Activated naive CD8-positive, alpha-beta T cell treated with anti-CD3 and anti-CD28 coated beads, Interleukin-2, amount 10 ng/mL, durations not matched to agents 7 days and 5 days (primary cell): ENCODE measurements around the gene ISY1. TPM values are rescaled to one million over a fixed set of nuclear protein-coding genes. Genes with fewer than 3 reads are reported as not detected.
"Not testable (repeated sequence)": the region's sequence is repeated elsewhere in the genome, so short reads cannot be mapped to it uniquely, and the experiment has no call there.

ENCODE experiments used
- ATAC-seq: fragments of 150-1000 bp; cut with Tn5 transposase; one replicate; pipeline ENCODE4 v1.10.0; 2021; ENCODE audit warnings: low read depth, moderate library complexity
- POLR2A ChIA-PET: fragments of 350-600 bp; sonication (Branson Sonifier 250); formaldehyde crosslinking; loops from one replicate; lab custom pipeline; 2021; ENCODE audit warnings: antibody characterized with exemption; lab: Charles Lee
- DNase-seq: peaks from one replicate; pipeline ENCODE4 v3.0.0; 2021
- H3K27ac Mint-ChIP-seq: one replicate; pipeline ENCODE4 v1.8.0; 2022; ENCODE audit warnings: mild to moderate bottlenecking, mixed read lengths
- H3K27me3 Mint-ChIP-seq: one replicate; pipeline ENCODE4 v1.8.0; 2022; ENCODE audit warnings: mild to moderate bottlenecking, moderate library complexity, mixed read lengths
- H3K36me3 Mint-ChIP-seq: one replicate; pipeline ENCODE4 v1.8.0; 2021; ENCODE audit warnings: mild to moderate bottlenecking, mixed read lengths
- H3K4me1 Mint-ChIP-seq: one replicate; pipeline ENCODE4 v1.8.0; 2021; ENCODE audit warnings: mixed read lengths
- H3K4me3 Mint-ChIP-seq: one replicate; pipeline ENCODE4 v1.8.0; 2022; ENCODE audit warnings: mild to moderate bottlenecking, moderate library complexity, mixed read lengths
- H3K9me3 Mint-ChIP-seq: one replicate; pipeline ENCODE4 v1.8.0; 2021; ENCODE audit warnings: mixed read lengths
- total RNA-seq, 2 experiments: library from RNA; stranded (reverse); gene quantifications; one replicate each; pipeline ENCODE4 v1.2.3, GENCODE V29; 2021

ISY1 gene
- total RNA-seq, 2 experiments from 2014 or later = 52.1 to 59.0 TPM

- peaks cover 21% of the 10 kb centered on the region for H3K36me3 Mint-ChIP-seq
- POLR2A ChIA-PET = interaction anchor here (0.5 to 2.2 kb wide), 13 partner anchors 12 to 223 kb away, joined by 3 to 19 read pairs (median 5); partner anchors contain the start of genes CNBP and COPG1
- peak overlapping the region; percentile 93 for H3K4me3 Mint-ChIP-seq
- DNase-seq (no peak), ATAC-seq (no peak)
- no peaks in the 10 kb centered on the region for H3K9me3 Mint-ChIP-seq
- no peaks in the 10 kb centered on the region for H3K27me3 Mint-ChIP-seq
- peak overlapping the region; percentile 95 for H3K27ac Mint-ChIP-seq
- peaks cover 31% of the 10 kb centered on the region for H3K4me1 Mint-ChIP-seq
Measured at GRCh38 chr3:129162729-129163579, 2.1 kb upstream of the ISY1 start.

DNA sequence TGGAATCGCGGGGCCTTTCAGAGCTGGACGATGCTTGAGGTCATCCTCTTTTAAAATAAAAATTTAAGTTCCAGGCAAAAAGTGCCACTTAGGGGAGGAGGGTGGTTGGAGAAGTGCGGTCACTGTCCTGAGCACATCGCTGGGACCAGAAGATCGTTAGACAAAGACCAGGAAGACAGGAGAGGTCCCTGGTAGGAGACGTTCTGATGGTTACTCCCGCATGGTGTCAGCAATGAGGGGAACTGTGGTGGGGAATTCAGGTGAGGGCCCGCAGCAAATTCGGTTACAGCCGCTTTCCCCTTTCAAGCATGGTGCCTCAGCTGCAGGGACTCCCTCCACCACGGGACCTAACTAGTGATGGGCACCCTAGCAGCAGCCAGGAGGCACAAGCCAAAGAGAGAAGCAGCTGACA is 1.0 kb upstream of the ISY1 start:
- ATAC-seq (no peak), DNase-seq (peak; percentile 47)
- Mint-ChIP-seq H3K27ac (peak overlapping the region; percentile 95), H3K4me1 (peaks cover 29% of the 10 kb centered on the region), H3K36me3 (peaks cover 14% of the 10 kb centered on the region), H3K4me3 (peak overlapping the region; percentile 93), H3K9me3 (no peaks in the 10 kb centered on the region), H3K27me3 (no peaks in the 10 kb centered on the region)
- POLR2A ChIA-PET = interaction anchor here (0.7 to 2.2 kb wide), 12 partner anchors 21 to 192 kb away, joined by 3 to 19 read pairs (median 6); partner anchors contain the start of genes CNBP and COPG1

GRCh38 chr3:129144786-129145185 is 16.1 kb downstream of the ISY1 start:
- no peak overlapping the region for H3K27ac Mint-ChIP-seq
- POLR2A ChIA-PET = interaction anchor here (1.1 kb wide), 1 partner anchor 22 kb away, joined by 3 read pairs; no protein-coding TSS in a partner anchor
- DNase-seq = no peak
- H3K27me3 Mint-ChIP-seq = no peaks in the 10 kb centered on the region
- peaks cover 11% of the 10 kb centered on the region for H3K36me3 Mint-ChIP-seq
- H3K4me3 Mint-ChIP-seq = no peak overlapping the region
- ATAC-seq = no peak
- no peaks in the 10 kb centered on the region for H3K4me1 Mint-ChIP-seq
- no peaks in the 10 kb centered on the region for H3K9me3 Mint-ChIP-seq

GRCh38 chr3:129141011-129141410 is 19.9 kb downstream of the ISY1 start:
- H3K4me3 Mint-ChIP-seq, POLR2A ChIA-PET, H3K9me3 Mint-ChIP-seq, DNase-seq, H3K4me1 Mint-ChIP-seq, H3K27me3 Mint-ChIP-seq, H3K27ac Mint-ChIP-seq, ATAC-seq, H3K36me3 Mint-ChIP-seq: not testable (repeated sequence)

DNA sequence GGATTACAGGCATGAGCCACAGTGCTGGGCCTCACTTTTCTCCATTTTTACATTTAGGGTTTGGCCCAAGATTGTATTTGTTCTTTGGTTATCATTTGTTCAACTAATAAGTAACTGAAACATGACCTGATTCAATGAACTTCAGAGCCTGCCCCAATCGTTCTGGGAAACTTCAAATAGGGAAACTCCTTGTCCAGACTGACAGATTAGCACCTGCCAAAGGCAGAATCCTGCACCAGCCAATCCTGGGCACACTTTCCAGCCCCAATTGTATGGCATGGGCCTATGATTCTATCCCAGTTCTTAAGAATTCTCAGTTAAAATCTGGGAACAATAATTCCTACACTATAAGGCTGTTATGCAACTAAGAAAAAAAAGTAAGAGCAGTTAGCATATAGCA is 21.0 kb downstream of the ISY1 start:
- ATAC-seq (no peak), DNase-seq (no peak)
- POLR2A ChIA-PET = no interaction called here
- Mint-ChIP-seq H3K27ac (no peak overlapping the region), H3K36me3 (peaks cover 3% of the 10 kb centered on the region), H3K4me1 (no peaks in the 10 kb centered on the region), H3K4me3 (no peak overlapping the region), H3K9me3 (no peaks in the 10 kb centered on the region), H3K27me3 (no peaks in the 10 kb centered on the region)

- not testable (repeated sequence) for H3K4me1 Mint-ChIP-seq, H3K4me3 Mint-ChIP-seq, H3K27ac Mint-ChIP-seq, DNase-seq, H3K9me3 Mint-ChIP-seq, H3K27me3 Mint-ChIP-seq, ATAC-seq
- H3K36me3 Mint-ChIP-seq = peaks cover 16% of the 10 kb centered on the region
- POLR2A ChIA-PET = interaction anchor here (0.8 kb wide), 1 partner anchor 110 kb away, joined by 4 read pairs; no protein-coding TSS in a partner anchor
Measured at GRCh38 chr3:129136275-129136674, 24.6 kb downstream of the ISY1 start.

DNA sequence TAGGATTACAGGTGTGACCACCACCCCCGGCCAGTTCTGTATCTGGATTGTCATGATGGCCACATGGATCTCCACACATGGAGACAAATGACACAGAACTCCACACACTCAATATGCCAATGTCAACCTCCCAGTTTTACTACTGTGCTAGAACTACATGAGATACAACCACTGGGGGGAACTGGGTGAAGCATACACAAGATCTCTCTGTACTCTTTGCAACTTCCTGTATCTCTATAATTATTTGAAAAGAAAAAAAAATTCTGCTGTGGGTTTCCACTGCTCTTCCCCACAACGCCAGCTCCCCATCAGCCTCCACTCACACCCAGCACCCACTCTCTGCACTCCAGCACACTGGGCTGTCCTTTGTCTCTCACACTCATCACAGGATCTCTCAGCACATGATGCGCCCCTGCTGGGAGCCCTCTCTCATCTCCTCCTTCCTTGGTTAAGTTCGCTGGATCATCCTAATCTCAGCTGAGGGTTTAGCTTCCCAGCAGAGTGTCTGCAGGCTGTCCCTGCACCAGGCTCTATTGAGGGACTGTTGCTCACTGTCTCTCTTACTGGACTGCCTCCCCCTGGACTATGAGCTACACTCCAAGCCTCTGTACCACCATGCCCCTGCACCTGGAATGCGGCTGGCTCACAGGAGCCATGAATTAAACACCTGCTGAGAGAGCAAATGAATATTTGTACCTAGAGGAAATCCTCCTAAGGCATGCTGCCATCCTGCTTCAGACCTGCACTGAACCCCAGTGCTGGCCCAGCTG is 28.6 kb downstream of the ISY1 start:
- Mint-ChIP-seq H3K4me3 (no peak overlapping the region), H3K36me3 (peaks cover 21% of the 10 kb centered on the region)
- POLR2A ChIA-PET = interaction anchor here (0.6 to 4.5 kb wide), 3 partner anchors 11 to 117 kb away, joined by 4 to 36 read pairs (median 4); partner anchors contain the start of genes COPG1 and RAB43

DNA sequence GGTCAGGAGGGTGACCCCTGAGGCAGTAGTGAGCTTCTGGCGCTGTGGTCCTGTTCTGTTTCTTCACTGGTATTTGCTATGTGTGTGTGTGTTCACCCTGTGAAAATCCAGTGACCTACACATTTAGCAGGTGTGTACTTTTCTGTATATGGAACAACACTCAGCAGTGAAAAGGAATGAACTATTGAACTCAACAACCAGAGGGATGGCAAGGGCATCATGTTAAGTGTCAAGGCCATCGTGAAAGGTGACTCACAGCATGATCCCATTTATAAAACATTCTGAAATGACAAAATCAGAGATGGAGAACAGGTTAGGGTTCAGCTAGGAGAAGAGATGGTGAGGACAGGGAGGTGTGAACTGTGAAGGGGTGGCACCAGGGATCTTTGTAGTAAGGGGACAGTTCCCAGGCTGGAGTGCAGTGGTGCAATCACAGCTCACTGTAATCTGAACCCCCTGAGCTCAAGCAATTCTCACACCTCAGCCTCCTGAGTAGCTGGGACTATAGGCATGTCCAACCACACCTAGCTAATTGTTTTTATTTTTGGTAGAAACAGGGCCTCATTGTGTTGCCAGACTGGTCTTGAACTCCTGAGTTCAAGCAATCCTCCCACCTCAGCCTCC is 29.3 kb downstream of the ISY1 start:
- peaks cover 21% of the 10 kb centered on the region for H3K36me3 Mint-ChIP-seq

More for the DNA sequence above, 28.6 kb downstream of the ISY1 start:
- Mint-ChIP-seq H3K27me3 (no peaks in the 10 kb centered on the region), H3K9me3 (no peaks in the 10 kb centered on the region), H3K27ac (peak overlapping the region; percentile 63), H3K4me1 (peaks cover 6% of the 10 kb centered on the region)
- peak; percentile 44 for ATAC-seq
- DNase-seq = no peak

DNA sequence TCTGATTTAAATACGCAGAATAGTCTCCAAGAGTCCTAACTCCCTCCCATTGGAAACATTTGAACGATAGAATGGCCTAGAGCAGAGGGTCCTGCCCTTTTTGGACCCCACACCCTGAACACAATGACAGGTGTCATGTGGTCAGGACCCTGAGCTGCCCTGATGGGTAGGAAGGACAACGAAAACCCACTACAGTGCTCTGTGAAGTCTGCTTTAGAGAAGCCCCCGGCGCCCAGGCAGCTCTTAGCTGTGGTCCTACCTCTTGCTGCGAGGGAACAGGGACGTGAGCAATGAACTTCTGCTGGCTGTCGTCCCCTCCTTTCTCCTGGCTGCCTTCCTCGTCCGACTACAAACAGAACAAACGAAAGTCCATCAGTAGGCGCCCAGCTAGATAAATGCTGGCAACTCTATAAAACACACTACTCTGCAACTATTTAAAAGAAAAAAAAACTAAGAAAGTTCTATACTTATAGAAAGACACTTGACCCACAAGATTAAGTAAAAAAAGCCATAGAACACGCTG is 30.5 kb downstream of the ISY1 start:
- H3K27me3 Mint-ChIP-seq = no peaks in the 10 kb centered on the region
- H3K4me1 Mint-ChIP-seq = peaks cover 6% of the 10 kb centered on the region
- no peaks in the 10 kb centered on the region for H3K9me3 Mint-ChIP-seq
- H3K36me3 Mint-ChIP-seq = peaks cover 24% of the 10 kb centered on the region
- DNase-seq (no peak), ATAC-seq (no peak)
- H3K4me3 Mint-ChIP-seq = no peak overlapping the region
- no peak overlapping the region for H3K27ac Mint-ChIP-seq
- POLR2A ChIA-PET = interaction anchor here (4.5 kb wide), 1 partner anchor 9 kb away, joined by 36 read pairs; the partner anchor contains the start of gene RAB43

More for the DNA sequence above, 29.3 kb downstream of the ISY1 start:
- DNase-seq (no peak), ATAC-seq (no peak)
- H3K9me3 Mint-ChIP-seq = no peaks in the 10 kb centered on the region
- peaks cover 6% of the 10 kb centered on the region for H3K4me1 Mint-ChIP-seq
- no peak overlapping the region for H3K27ac Mint-ChIP-seq
- H3K27me3 Mint-ChIP-seq = no peaks in the 10 kb centered on the region
- no peak overlapping the region for H3K4me3 Mint-ChIP-seq
- POLR2A ChIA-PET = interaction anchor here (0.6 to 4.5 kb wide), 3 partner anchors 10 to 118 kb away, joined by 4 to 36 read pairs (median 4); partner anchors contain the start of genes COPG1 and RAB43

- H3K4me1 Mint-ChIP-seq = peaks cover 6% of the 10 kb centered on the region
- H3K36me3 Mint-ChIP-seq = peaks cover 15% of the 10 kb centered on the region
- H3K27me3 Mint-ChIP-seq = no peaks in the 10 kb centered on the region
- H3K27ac Mint-ChIP-seq = no peak overlapping the region
- ATAC-seq (no peak), DNase-seq (no peak)
- H3K9me3 Mint-ChIP-seq = no peaks in the 10 kb centered on the region
- POLR2A ChIA-PET = no interaction called here
- no peak overlapping the region for H3K4me3 Mint-ChIP-seq
Measured at GRCh38 chr3:129128357-129129155, 32.3 kb downstream of the ISY1 start.

- H3K36me3 Mint-ChIP-seq = peaks cover 13% of the 10 kb centered on the region
- no peaks in the 10 kb centered on the region for H3K9me3 Mint-ChIP-seq
- ATAC-seq (no peak), DNase-seq (no peak)
- peak overlapping the region; percentile 9 for H3K27ac Mint-ChIP-seq
- H3K4me1 Mint-ChIP-seq = peaks cover 13% of the 10 kb centered on the region
- no peaks in the 10 kb centered on the region for H3K27me3 Mint-ChIP-seq
- POLR2A ChIA-PET = interaction anchor here (1.0 kb wide), 1 partner anchor 25 kb away, joined by 4 read pairs; no protein-coding TSS in a partner anchor
- H3K4me3 Mint-ChIP-seq = no peak overlapping the region
Measured at GRCh38 chr3:129126726-129127280, 34.1 kb downstream of the ISY1 start.
